Gastroesophageal sphincter (tissue), 3 donors: Measurements from ENCODE around the gene RIPOR2.

ENCODE experiments used
- CTCF ChIP-seq, 4 experiments: fragments of 200-600 bp in 2 of 4; fragments of 450-650 bp in 2 of 4; sonication (generic) in 1 of 4; IDR thresholded peaks; one replicate each; pipeline ENCODE4 v1.5.1; 2017 to 2019; ENCODE audit warnings: antibody characterized with exemption in 4 of 4, mild to moderate bottlenecking in 2 of 4, moderate library complexity in 2 of 4
- POLR2A ChIP-seq, 2 donors: fragments of 450-650 bp; IDR thresholded peaks; one replicate each; pipeline ENCODE4 v1.6.1; 2017; ENCODE audit warnings: antibody characterized with exemption in 2 of 2, mild to moderate bottlenecking in 2 of 2, moderate library complexity in 1 of 2

GRCh38 chr6:24865161-24865560, 70.6 kb downstream of the RIPOR2 start:
- TF ChIP-seq CTCF (IDR thresholded peaks at IDR 0.05), result no peak
- no peak for TF ChIP-seq POLR2A (IDR thresholded peaks at IDR 0.05)
